ENCODE measurements around the gene NSMCE1. TPM values are rescaled to one million over a fixed set of nuclear protein-coding genes. Genes with fewer than 3 reads are reported as not detected.

NSMCE1 gene
- total RNA-seq, 2 experiments from 2014 or later, result 117 to 118 TPM

DNA sequence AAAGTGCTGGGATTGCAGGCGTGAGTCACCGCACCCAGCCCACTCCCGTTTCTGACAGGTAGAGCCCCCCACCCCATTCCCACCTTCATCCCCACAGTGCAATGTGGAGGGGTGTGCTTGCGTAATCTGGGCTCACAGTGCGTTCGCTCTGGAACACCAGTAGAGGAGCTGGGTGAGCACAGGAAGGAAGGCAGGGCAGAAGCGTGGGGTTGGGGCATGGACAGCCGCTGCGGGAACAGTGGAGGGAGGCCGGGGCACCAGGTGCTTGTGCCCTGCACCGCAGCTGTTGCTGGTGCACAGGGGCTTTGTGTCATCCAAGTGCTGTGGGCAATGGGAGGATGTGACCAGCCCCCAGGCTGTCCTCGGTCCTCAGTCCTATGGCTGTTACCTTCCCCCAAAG, 40.5 kb downstream of the NSMCE1 start:
- ChIA-PET POLR2A (no interaction called here), CTCF (no interaction called here)

DNA sequence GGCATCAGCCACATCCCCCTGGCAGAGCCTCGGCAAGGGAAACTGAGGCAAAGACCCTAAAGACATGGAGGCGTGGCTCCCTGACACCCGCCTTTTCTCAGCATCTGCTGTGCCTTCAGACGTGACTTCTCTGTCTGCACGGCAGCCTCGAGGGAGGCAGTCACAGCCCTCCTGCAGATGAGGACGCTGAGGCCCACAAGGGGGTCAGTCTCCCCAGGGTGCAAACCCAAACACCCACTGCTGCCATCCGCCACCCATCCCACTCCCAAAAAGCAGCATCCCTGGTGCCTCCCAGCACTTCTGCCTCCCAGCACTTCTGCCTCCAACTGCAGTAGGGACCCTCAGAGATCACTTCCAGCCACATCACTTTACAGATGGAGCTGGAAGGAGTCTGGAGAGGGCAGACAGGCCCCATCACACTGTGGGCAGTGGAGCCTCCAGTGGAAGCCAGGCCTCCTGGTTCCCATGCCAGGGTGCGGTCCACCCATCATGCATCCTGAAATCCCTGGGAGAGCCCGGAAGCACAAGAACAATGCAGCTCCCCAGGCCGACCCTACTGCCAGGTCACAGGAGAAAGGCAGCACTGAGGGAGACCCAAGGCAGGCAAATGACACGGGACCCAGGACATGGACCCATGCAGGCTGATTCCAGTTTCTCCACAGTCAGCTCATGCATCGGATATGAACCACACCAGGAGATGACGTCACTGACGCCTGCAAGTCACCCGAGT, 41.4 kb downstream of the NSMCE1 start:
- CTCF ChIA-PET, result interaction anchor here (0.6 to 2.3 kb wide), 2 partner anchors 8 to 130 kb away, joined by 3 to 12 read pairs; no protein-coding TSS in a partner anchor
- POLR2A ChIA-PET, result interaction anchor here (0.6 kb wide), 1 partner anchor 147 kb away, joined by 4 read pairs; no protein-coding TSS in a partner anchor

DNA sequence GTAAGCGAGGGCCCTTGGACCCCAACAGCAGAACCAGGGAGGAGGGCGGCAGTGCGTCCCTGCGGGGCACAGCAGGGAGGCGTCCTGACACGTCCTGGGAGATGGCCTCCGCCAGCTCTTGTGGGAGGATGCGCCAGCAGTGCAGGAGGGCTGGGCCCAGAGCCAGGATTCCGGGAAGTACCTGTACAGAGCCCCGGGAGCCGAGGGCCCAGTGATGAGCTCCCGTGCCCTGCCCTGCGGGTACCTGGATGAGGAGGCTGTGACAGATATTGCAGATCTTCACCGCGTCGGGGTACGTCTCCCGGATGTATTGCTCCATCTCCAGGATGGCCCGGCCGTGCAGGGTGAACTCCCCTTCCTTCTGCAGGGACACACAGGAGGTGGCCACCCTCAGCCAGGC, 42.1 kb downstream of the NSMCE1 start:
- POLR2A ChIA-PET, result no interaction called here
- CTCF ChIA-PET, result interaction anchor here (2.3 kb wide), 1 partner anchor 9 kb away, joined by 12 read pairs; no protein-coding TSS in a partner anchor

DNA sequence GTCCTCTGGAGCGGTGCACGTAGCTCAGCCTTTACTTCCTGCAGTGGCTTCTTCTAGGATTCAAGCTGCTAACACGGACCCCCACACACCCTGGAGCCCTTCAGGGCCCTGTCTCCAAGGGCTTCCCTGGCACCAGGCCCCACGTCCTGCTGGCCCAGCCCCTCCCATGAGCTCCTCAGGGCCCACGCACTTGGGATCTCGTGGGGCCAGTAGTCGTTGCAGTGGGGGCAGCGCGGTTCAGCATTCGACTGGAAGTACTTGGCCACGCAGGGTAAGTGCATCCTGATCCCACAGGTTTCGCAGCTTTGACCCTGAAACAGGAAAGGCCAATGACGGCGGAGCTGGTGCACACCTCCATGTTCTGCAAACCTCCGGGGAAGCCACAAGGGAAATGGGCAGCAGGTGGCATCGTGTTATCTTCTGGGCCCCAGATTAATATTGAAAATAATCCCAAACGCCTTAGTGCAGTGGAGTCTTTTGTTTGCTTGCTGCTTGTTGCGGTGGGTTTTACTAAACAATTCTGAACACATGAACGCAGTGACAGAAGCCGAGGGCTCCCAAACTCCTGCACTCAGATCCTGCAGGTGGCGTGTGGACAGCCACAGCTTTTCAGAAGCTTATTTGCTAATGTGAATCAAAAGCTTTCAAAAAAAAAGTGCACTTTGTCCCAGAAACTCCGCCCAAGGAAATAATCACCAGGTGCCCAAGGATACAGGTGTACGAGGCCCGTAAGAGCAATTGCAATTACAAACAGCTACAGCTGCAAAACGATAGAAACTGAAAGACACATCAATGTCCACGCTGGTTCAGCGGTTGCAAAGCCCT, 42.8 kb downstream of the NSMCE1 start:
- POLR2A ChIA-PET, result no interaction called here
- CTCF ChIA-PET, result interaction anchor here (2.3 kb wide), 1 partner anchor 10 kb away, joined by 12 read pairs; no protein-coding TSS in a partner anchor

DNA sequence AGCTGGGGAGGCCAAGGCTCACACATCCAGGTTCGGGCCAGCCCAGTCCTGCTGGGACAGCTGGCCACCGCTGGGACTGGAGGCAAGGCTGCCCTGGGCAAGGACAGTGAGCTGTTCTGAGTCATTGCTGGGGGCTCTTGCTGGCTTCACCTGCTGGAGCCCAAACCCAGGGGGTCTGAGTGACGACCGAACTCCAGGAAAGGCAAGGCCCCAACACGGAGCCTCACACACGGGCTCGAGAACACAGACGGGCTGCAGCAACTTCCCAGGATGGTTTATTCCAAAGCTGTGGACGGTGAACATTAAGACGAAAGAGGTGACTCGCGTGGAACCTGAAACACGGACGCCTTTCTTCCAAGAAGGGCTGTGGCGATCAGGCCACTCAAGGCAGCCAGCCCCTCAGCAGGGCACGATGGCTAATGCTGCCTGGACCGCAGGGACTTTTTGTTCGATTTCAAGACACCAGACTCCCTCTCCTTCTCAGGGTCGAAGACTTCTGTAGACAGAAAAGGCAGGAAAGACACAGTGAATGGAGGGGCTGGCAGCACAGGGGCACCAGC, 43.8 kb downstream of the NSMCE1 start:
- CTCF ChIA-PET, result interaction anchor here (0.8 to 2.3 kb wide), 3 partner anchors 11 to 142 kb away, joined by 3 to 12 read pairs (median 4); no protein-coding TSS in a partner anchor
- POLR2A ChIA-PET, result no interaction called here

DNA sequence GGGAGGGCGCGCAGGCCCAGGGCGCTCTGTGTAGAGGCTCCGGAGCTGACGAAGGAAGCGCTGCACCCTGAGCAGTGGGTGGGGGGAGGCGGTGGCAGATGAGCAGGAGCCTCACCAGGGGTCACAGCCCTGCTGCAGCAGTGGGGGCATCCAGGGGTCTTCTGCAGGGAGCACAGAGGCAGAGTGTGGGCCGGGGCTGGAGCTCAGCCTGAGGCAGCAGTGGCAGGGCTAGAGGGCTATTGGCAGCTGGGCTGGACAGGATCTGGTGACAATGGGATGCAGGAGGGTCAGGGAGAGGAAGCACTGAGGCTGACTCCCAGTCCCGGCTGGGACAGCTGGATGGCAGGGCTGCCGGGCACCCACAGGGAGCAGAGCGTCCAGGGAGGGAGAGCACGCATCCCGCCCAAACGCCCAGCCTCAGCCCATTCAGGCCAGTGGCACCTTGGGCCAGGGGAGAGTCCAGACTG, 44.3 kb downstream of the NSMCE1 start:
- CTCF ChIA-PET, result interaction anchor here (0.8 to 1.3 kb wide), 2 partner anchors 69 to 143 kb away, joined by 3 to 4 read pairs; no protein-coding TSS in a partner anchor

DNA sequence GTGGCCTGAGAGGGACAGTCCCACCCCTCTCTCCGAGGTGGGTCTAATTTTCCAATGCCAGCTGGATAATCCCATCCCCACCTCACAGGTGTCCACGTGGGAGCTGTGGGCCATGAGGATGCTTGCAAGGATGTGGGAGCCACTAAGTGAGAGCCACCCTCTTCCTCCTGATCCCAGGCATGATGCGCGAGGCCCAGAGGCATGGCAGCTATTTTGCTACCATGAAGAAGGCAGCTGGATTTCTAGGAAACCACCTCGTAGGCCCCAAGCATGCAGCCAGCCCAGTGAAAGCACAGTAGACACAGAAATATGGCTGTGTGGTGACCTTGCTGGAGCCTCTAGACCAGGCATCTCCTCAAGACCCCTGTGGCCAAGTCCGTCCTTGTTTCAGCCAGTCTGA, 44.9 kb downstream of the NSMCE1 start:
- ChIA-PET POLR2A (no interaction called here), CTCF (interaction anchor here (1.3 kb wide), 1 partner anchor 143 kb away, joined by 4 read pairs; no protein-coding TSS in a partner anchor)

More for the DNA sequence above, 44.3 kb downstream of the NSMCE1 start:
- POLR2A ChIA-PET, result no interaction called here

DNA sequence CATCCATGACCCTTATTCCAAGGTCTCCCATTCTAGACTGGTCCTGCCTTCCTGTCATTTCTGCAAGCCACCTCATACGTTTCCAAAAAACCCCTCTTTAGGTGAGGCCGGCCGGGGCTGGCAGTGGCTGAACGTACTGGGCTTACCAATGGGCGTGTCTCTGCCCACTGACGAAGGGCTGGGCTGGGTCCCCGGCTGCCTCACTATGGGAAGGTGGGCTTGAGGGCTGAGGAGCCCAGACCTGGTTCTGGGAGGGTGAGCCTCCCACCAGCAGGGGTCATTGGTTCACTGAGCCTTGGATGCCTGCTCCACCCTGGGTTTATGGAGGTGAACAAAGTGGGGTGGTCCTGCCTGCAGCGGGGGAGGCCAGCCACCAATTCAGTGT, 45.4 kb downstream of the NSMCE1 start:
- POLR2A ChIA-PET, result no interaction called here
- CTCF ChIA-PET, result interaction anchor here (0.7 kb wide), 1 partner anchor 11 kb away, joined by 4 read pairs; no protein-coding TSS in a partner anchor

DNA sequence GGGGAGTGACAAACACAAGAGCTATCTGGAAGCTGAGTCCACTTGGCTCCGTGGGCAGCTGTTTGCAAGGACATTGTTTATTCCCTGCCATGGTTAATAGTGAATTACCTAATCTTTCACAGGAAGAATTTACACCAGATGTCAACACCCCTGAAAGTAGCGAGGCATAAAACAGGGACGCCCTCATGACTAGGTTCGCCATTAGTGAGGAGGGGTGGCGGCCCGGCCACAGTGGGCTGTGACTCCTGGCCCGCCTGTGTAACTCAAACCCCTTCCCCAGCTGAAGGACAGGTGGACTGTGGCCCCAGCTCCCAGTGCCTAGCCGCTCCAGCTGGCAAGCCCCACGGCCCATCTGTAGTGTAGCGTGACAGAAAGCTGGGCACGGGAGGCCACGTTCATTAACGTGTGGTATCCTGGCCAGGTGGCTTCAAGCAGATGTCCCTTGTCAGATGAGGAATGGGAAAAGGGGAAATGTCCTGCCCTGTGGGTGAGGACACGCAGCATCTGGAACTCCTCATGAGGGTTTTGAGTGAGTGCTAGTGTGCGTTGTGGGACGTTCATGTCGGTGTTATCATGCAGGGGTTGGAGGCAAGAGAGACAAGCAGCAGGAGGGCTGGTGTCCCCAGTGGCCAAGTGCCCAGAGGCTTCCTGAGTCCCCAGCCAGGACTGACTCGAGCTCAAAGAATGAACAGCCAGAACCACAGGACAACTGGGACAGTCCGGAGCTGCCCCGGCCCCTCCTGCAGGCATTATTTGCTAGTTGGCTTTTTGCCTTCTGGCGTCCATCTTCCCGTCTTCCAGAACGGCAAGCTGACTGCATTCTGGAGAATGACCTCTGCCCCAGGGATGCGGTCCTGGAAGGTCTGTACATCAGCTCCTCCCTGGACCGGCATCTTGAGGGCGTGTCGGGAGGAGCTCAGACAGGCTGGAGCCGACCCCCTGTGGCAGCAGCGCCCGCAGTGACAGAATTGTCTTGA, 46.0 kb downstream of the NSMCE1 start:
- POLR2A ChIA-PET, result no interaction called here
- CTCF ChIA-PET, result interaction anchor here (0.7 to 0.9 kb wide), 3 partner anchors 8 to 138 kb away, joined by 3 to 4 read pairs (median 4); no protein-coding TSS in a partner anchor

DNA sequence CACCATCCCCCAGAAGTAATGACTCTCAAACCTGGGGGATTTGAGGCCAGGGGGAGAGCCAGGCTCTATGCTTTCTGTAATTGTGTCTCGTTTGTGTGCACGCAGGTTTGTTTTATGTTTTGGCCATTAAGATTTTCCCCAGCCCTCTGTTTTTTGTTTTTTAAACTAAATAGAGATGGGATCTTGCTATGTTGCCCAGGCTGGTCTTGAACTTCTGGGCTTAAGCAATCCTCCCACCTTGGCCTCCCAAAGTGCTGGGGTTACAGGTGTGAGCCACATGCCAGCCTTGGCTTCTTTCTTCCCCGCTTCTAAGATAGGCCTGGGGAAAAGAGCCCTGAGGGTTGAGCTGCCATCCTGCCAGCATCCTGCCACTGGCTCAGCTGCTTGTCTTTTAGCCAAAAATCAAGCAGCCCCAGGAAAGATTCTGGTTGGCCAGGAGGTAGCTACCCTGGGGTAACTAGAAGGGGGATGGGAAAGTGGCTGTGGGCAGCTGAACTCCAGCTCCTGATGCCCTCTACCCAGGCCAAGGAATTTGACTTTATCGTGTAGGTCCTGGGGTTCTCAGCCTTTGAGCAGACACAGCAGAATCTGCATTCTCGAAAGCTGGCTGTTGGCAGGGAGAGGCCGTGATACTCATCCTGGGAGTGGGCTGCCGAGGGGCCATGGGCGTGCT, 46.9 kb downstream of the NSMCE1 start:
- POLR2A ChIA-PET, result no interaction called here
- CTCF ChIA-PET, result interaction anchor here (0.9 kb wide), 1 partner anchor 9 kb away, joined by 4 read pairs; no protein-coding TSS in a partner anchor

DNA sequence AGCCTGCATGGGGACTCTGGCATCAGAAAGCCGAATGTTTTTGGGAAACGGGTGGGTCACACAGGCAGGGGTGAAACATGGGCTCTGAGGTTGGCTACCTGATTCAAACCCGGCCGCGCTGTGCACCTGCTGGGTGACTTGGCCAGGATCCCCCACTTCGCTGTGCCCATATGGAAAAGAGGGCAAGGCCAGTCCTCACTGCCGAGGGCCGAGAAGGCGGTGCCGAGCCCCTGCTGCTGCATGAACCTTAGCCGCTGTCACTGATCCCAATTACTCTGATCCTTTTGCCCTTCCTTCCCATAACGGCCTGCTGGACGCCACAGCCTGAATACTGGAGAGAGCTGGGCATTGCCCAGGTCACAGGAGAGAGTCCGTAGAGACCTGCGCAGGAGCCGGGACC, 47.6 kb downstream of the NSMCE1 start:
- ChIA-PET CTCF (no interaction called here), POLR2A (no interaction called here)

DNA sequence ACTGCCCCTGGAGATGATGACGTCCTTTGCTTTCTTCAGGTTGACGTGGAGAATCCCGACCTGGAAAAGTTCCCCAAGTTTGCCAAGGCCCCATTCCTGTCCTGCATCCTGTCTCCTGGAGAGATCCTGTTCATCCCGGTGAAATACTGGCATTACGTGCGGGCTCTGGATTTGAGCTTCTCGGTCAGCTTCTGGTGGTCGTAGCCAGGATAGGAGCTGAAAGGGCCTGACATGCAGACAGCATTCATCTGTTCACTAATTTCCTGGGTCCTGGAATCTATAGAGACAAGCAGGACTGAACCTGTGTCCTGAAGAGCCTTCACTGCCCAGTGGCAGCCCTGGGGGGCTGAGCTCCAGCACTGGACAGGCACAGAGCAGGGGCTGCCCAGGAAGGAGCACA, 48.0 kb downstream of the NSMCE1 start:
- ChIA-PET POLR2A (no interaction called here), CTCF (no interaction called here)

DNA sequence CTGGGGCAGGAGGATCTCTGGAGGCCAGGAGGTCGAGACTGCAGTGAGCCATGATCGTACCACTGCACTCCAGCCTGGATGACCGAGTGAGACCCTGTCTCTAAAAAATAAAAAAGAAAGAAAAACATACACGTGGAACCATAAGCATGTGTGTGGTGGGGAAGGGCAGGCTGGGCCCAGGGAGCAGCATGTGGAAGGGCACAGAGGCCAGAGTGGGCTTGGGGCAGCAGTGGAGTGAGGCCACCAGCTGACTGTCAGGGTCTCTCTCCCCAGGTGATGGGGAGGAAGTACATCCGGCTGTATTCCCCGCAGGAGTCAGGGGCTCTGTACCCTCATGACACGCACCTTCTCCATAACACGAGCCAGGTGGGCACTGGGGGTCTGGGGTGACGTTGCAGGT, 48.5 kb downstream of the NSMCE1 start:
- ChIA-PET POLR2A (no interaction called here), CTCF (no interaction called here)

DNA sequence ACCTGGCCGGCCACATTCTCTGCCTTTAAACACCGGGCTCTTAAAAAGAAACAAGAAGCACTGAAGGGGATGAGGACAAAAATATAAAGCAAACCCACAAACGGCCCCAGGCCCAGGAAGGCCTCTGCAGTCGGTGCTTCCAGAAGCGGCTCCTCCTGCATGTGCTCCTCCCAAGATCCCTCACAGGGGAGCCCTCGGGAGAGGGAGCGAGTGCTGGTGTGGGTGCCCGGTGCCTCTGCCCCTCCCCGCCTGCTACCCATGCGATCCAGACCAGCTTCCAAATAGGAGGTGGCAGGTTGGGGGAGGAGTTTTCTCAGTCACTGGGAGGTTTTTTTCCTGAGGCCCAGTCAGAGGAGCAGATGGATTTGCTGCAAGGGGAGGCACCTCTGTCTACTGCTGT, 49.4 kb downstream of the NSMCE1 start:
- CTCF ChIA-PET, result interaction anchor here (1.0 kb wide), 1 partner anchor 15 kb away, joined by 4 read pairs; no protein-coding TSS in a partner anchor
- POLR2A ChIA-PET, result no interaction called here

DNA sequence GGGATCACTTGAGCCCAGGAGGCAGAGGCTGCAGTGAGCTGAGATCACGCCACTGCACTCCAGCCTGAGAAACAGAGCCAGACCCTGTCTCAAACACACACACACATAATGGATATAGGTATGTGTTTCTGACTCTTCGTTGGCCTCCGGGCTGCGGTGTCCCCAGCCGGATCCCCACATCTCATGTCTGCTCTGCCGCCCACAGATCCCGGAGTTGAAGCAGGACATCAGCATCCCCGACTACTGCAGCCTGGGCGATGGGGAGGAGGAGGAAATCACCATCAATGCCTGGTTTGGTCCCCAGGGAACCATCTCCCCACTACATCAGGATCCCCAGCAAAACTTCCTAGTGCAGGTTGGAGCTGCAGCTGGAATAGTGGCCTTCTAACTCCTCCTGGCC, 49.8 kb downstream of the NSMCE1 start:
- ChIA-PET CTCF (interaction anchor here (1.0 kb wide), 1 partner anchor 16 kb away, joined by 4 read pairs; no protein-coding TSS in a partner anchor), POLR2A (no interaction called here)

DNA sequence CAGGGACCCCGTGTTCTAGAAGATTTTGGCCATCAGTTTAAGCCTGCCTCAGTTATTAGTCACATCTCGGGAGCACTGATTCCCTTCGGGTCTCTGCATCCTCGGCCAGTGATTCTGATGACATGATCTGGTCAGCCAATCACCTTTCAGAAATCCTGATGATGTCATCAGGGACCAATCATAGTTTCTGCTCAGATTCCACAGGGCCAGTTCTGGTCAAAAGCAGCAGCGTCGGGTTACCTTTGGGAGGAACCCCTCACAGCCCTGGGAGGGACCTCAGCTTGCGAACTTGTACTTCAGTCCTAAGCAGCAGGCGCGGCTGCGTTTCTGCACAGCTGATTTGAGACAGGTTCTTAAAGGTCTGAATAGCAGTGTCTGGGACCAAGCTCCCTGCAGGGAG, 51.3 kb downstream of the NSMCE1 start:
- CTCF ChIA-PET, result interaction anchor here (1.1 kb wide), 1 partner anchor 18 kb away, joined by 4 read pairs; no protein-coding TSS in a partner anchor
- POLR2A ChIA-PET, result no interaction called here

DNA sequence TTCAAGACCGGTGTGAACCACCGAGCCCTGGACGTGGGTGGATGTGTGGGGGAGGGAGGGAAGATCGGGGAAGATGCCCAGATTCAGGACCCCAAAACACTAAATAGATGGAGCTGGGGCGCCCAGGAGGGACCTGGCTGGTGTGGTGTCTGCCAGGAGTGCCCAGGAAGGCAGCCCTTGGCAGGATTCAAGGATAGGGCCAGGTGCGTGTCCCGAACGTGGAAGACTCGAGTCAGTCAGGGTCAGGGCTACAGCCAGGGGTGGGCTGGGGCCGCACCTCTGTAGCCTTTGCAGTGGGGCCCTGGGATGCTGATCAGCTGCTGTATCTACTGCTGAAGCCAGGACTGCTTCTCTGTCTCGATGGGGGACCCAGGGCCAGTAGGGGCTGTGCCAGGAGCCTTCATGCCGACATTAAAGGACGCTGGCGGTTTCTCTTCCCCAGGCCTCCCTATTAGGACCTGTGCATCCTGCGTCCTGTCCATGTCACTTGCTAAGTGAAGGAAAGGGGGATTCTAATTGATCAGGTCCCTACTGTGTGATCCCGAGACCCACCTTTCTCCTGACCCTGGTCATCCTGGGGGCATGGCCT, 52.2 kb downstream of the NSMCE1 start:
- CTCF ChIA-PET, result interaction anchor here (1.1 kb wide), 1 partner anchor 19 kb away, joined by 4 read pairs; no protein-coding TSS in a partner anchor
- POLR2A ChIA-PET, result no interaction called here

DNA sequence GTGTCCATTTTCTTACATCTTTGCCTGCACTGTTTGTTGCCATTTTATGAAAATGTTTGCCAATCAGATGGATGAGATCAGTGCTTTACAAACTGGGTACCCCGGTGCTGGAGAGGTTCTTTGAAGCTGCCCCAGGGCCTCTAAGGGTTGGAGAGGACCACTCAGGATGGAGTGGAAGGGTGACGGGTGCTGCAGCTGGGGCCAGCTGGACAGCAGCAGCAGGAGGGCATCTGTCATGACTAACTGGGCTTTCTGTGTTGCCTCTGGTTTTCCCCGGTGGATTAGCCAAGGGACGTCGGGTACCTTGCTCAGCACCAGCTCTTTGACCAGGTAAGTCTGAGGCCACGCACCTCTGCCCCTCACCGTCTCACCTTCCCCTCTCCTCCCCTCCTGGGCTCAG, 52.9 kb downstream of the NSMCE1 start:
- CTCF ChIA-PET, result interaction anchor here (1.0 to 1.4 kb wide), 2 partner anchors 9 to 36 kb away, joined by 3 to 4 read pairs; no protein-coding TSS in a partner anchor
- POLR2A ChIA-PET, result no interaction called here
